ENCODE data around the gene ZNF578.
"Not testable (repeated sequence)": the region's sequence is repeated elsewhere in the genome, so short reads cannot be mapped to it uniquely, and the experiment has no call there.

DNA sequence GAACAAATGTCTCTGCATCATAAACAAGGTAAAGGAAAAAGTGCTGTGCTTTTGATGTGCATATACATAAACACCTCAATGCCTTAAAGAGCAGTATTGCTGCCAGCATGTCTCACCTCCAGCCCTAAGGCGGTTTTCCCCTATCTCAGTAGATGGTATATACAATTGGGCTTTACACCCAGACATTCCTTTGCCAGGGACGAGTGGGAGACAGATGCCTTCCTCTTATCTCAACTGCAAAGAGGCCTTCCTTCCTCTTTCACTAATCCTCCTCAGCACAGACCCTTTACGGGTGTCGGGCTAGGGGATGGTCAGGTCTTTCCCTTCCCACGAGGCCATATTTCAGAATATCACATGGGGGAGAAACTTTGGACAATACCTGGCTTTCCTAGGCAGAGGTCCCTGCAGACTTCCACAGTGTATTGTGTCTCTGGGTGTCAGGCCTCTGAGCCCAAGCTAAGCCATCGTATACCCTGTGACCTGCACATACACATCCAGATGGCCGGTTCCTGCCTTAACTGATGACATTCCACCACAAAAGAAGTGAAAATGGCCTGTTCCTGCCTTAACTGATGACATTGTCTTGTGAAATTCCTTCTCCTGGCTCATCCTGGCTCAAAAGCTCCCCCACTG is 30.9 kb downstream of the ZNF578 start:
- TF ChIP-seq, protein P1, sequence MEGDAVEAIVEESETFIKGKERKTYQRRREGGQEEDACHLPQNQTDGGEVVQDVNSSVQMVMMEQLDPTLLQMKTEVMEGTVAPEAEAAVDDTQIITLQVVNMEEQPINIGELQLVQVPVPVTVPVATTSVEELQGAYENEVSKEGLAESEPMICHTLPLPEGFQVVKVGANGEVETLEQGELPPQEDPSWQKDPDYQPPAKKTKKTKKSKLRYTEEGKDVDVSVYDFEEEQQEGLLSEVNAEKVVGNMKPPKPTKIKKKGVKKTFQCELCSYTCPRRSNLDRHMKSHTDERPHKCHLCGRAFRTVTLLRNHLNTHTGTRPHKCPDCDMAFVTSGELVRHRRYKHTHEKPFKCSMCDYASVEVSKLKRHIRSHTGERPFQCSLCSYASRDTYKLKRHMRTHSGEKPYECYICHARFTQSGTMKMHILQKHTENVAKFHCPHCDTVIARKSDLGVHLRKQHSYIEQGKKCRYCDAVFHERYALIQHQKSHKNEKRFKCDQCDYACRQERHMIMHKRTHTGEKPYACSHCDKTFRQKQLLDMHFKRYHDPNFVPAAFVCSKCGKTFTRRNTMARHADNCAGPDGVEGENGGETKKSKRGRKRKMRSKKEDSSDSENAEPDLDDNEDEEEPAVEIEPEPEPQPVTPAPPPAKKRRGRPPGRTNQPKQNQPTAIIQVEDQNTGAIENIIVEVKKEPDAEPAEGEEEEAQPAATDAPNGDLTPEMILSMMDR (IDR thresholded peaks at IDR 0.05; ENCODE audit: insufficient read depth, low read length, poor library complexity, severe bottlenecking) = not testable (repeated sequence)
- TF ChIP-seq EZH2phosphoT487 (conservative IDR thresholded peaks at IDR 0.05; ENCODE audit: low read length) = not testable (repeated sequence)
